ENCODE results near the gene HS2ST1.

Gene HS2ST1

DNA sequence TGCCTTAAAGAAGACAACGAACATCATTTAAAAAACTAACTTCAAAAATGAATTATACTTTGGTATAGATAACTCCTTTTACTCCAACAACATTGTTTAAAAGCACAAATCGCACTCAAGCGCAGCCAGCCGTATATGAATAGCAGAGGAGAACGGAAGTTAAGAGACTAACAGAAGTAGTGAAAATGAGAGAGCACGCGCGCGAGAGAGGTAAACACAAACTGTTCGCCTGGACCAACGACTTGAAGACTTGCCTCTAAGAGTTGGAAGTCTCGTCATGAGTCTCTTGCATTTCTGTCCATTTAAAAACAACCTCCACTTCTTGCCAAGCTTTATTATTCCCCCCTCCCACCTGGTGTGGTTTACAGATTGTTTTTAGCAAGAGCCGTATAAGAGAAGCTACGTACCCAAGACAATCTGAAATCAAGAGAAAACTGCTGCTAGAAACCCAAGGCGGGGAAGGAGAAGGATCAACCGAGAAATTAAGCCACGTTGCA is 988 bp upstream of the HS2ST1 start:
- WGBS (ENCODE audit: insufficient coverage): 0% methylated on average over 13 of the region's 17 CpGs
- peak in 2 of 3 donors; percentile 29 to 58 for DNase-seq
- Histone ChIP-seq H3K27ac (ENCODE audit: insufficient read depth in 1 of 2, low read depth in 1 of 2, low read length in 2 of 2, poor library complexity in 1 of 2, severe bottlenecking in 2 of 2) (peak overlapping the region; percentile 99), H3K4me3 (ENCODE audit: control insufficient read depth in 1 of 7, extremely low read depth in 1 of 7, insufficient read depth in 4 of 7, low read depth in 2 of 7, low read length in 6 of 7) (peak overlapping the region; percentile 94 to 100 (median 100)), H3K36me3 (ENCODE audit: control insufficient read depth in 4 of 4, insufficient read depth in 4 of 4, low read length in 3 of 4) (peaks cover 0 to 9% (median 2%) of the 10 kb centered on the region in 4 experiments), H3K27me3 (replicated peaks in 2 of 5; ENCODE audit: control insufficient read depth in 4 of 5, insufficient read depth in 5 of 5, low read length in 4 of 5) (no peaks in the 10 kb centered on the region), H3K4me1 (ENCODE audit: control extremely low read depth in 1 of 4, control insufficient read depth in 4 of 4, insufficient read depth in 4 of 4, low read length in 3 of 4) (peaks cover 11 to 35% (median 27%) of the 10 kb centered on the region in 4 experiments), H3K9me3 (ENCODE audit: control extremely low read depth in 1 of 5, control insufficient read depth in 4 of 5, insufficient read depth in 2 of 5, low read depth in 1 of 5, low read length in 4 of 5) (no peaks in the 10 kb centered on the region)
- POLR2A ChIA-PET: interaction anchor here (0.6 kb wide), 1 partner anchor 16 kb away, joined by 3 read pairs; no protein-coding TSS in a partner anchor
- CTCF ChIA-PET: interaction anchor here (1.1 to 1.2 kb wide), 2 partner anchors 10 to 16 kb away, joined by 4 to 6 read pairs; no protein-coding TSS in a partner anchor

DNA sequence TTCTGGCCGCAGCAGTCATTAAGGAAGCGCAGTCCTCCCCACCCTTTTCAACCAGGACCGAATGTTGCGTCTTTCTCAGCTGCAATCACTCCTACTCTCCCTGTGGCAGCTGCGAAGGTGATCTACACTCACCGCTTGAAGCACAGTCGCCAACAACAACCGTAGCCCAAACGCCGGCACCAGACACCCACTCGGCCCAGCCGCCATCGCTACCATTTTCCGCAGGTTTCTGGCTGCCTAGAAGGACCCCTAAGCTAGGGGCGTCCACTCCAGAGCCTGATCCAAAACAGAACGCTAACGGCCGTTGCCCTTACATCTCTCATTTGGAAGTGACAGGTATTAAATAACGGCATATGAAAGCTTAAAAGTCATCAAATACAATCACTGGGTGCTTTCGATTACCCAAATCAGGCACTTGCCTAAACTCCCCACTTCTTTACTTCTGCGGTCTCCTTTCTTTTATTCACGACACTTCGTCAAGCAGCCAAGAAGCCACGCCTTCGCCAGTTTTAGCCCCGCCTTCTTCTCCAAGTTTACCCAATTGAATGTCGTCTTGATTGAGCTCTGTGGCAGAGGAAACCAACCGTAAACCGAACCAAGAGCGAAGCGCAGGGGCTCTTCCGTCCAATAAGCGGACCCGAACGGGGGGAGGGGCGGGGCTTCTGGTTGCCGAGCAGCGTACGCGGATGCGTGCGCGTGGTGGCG is 387 bp upstream of the HS2ST1 start, which contains the start of gene SELENOF:
TSS of gene SELENOF (minus strand) at position 231 of the 705 bp plus-strand sequence. CDS start at position 216, 15 bp downstream.
- H3K27ac ChIP-seq (ENCODE audit: insufficient read depth in 1 of 2, low read depth in 1 of 2, low read length in 2 of 2, poor library complexity in 1 of 2, severe bottlenecking in 2 of 2): peak within 1 kb of the TSS; percentile 99
- H3K4me3 ChIP-seq (ENCODE audit: control insufficient read depth in 1 of 7, extremely low read depth in 1 of 7, insufficient read depth in 4 of 7, low read depth in 2 of 7, low read length in 6 of 7): peak within 1 kb of the TSS; percentile 94 to 100 (median 100)
- peak; percentile 100 for DNase-seq
- peaks cover 11 to 35% (median 27%) of the 10 kb centered on the region in 4 experiments for H3K4me1 ChIP-seq (ENCODE audit: control extremely low read depth in 1 of 4, control insufficient read depth in 4 of 4, insufficient read depth in 4 of 4, low read length in 3 of 4)
- H3K36me3 ChIP-seq (ENCODE audit: control insufficient read depth in 4 of 4, insufficient read depth in 4 of 4, low read length in 3 of 4): peaks cover 0 to 7% (median 2%) of the 10 kb centered on the region in 4 experiments
- WGBS (ENCODE audit: insufficient coverage): 0% methylated on average over 29 of the region's 44 CpGs
- ChIA-PET POLR2A (interaction anchor here (0.9 to 1.0 kb wide), 2 partner anchors 10 to 168 kb away, joined by 3 read pairs; no protein-coding TSS in a partner anchor), CTCF (interaction anchor here (1.1 to 1.2 kb wide), 2 partner anchors 10 to 17 kb away, joined by 4 to 6 read pairs; no protein-coding TSS in a partner anchor)
- H3K9me3 ChIP-seq (ENCODE audit: control extremely low read depth in 1 of 5, control insufficient read depth in 4 of 5, insufficient read depth in 2 of 5, low read depth in 1 of 5, low read length in 4 of 5): no peaks in the 10 kb centered on the region
- H3K27me3 ChIP-seq (replicated peaks in 2 of 5; ENCODE audit: control insufficient read depth in 4 of 5, insufficient read depth in 5 of 5, low read length in 4 of 5): no peaks in the 10 kb centered on the region

DNA sequence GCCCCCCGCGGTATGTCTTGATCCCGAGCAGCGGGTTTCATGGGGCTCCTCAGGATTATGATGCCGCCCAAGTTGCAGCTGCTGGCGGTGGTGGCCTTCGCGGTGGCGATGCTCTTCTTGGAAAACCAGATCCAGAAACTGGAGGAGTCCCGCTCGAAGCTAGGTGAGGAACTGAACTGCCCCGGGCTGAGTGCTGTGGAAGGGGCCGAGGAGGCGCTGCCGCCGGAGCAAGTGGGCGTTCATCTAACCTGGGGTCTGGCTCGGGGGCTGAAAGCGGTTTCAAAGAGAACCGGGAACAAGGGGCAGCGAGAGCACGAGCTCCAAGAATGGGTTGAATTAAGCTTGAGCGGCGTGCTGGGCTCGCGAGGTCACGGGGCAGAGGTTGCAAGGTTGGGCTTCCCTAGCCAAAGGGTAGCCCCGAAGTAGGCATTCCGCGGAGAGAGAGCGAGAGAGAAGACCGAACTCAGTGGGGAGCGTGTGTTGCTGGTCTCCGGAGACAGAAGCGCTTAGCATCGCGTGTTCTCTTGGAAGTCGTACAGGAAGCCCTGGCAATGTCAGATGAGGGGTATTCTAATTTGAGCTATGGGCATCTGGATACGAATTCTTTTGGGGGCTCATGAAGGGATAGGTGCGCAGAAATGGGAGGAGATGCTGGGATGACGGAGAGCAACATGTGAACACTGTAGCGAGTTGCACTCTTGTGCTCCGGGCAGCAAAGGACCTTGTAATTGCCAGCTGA is 732 bp downstream of the HS2ST1 start:
- Histone ChIP-seq H3K27me3 (replicated peaks in 2 of 5; ENCODE audit: control insufficient read depth in 4 of 5, insufficient read depth in 5 of 5, low read length in 4 of 5) (no peaks in the 10 kb centered on the region), H3K36me3 (ENCODE audit: control insufficient read depth in 4 of 4, insufficient read depth in 4 of 4, low read length in 3 of 4) (peaks cover 0 to 3% (median under 1%) of the 10 kb centered on the region in 4 experiments), H3K27ac (ENCODE audit: insufficient read depth in 1 of 2, low read depth in 1 of 2, low read length in 2 of 2, poor library complexity in 1 of 2, severe bottlenecking in 2 of 2) (peak overlapping the region; percentile 46 to 82), H3K4me1 (ENCODE audit: control extremely low read depth in 1 of 4, control insufficient read depth in 4 of 4, insufficient read depth in 4 of 4, low read length in 3 of 4) (peaks cover 11 to 35% (median 27%) of the 10 kb centered on the region in 4 experiments), H3K9me3 (ENCODE audit: control extremely low read depth in 1 of 5, control insufficient read depth in 4 of 5, insufficient read depth in 2 of 5, low read depth in 1 of 5, low read length in 4 of 5) (no peaks in the 10 kb centered on the region), H3K4me3 (ENCODE audit: control insufficient read depth in 1 of 7, extremely low read depth in 1 of 7, insufficient read depth in 4 of 7, low read depth in 2 of 7, low read length in 6 of 7) (peak overlapping the region; percentile 67 to 99 (median 97))
- ChIA-PET CTCF (interaction anchor here (0.8 to 2.0 kb wide), 7 partner anchors 14 to 168 kb away, joined by 3 to 7 read pairs (median 4); no protein-coding TSS in a partner anchor), POLR2A (interaction anchor here (1.0 kb wide), 2 partner anchors 12 to 49 kb away, joined by 3 read pairs; no protein-coding TSS in a partner anchor)
- peak; percentile 40 to 74 (median 64) for DNase-seq
- 0% methylated on average over 41 of the region's 43 CpGs for WGBS (ENCODE audit: insufficient coverage)

DNA sequence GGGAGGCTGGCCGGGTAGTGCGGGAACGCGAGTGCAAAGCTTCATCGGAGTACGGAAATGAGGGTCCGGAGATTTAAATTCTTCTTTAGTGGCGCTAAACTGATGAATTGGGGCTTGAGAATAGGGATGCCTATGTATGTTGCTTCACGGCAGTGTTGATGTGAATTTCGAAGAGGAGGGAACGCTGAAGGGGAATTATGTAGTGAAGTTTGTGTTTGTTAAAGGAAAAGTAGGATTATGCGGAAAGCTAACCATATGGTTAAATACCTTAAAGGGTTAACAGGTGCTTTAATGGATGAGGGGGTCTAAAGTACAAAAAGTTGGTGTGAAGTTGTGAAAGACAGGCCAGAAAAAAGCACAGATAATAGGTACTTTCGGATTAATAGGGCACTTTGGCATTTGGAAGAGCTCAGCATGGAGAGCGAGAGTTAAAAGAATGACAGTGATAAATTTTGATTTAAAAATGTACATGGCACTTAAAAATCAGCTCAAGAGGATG is 1.4 kb downstream of the HS2ST1 start:
- H3K27ac ChIP-seq (ENCODE audit: insufficient read depth in 1 of 2, low read depth in 1 of 2, low read length in 2 of 2, poor library complexity in 1 of 2, severe bottlenecking in 2 of 2): peak overlapping the region; percentile 46 to 82

DNA sequence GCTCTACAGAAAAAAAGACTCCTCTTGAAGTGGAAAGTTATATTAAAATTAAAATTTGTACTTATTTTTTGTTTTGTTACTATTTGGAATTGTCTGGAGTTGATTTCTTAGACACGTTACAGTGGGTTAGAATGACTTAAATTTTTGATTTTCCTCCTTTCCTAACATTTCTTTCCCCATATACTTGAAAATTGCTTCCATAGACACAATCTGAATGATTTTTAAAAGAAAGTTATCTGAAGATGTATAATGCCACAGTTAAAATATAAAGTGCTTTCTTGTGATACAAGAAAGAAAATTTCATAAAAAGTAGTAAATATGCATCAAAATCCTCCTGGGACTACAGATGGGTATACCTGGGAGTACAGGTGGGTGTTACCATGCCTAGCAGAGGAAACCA is 2.3 kb downstream of the HS2ST1 start:
- CTCF ChIA-PET: interaction anchor here (1.2 to 2.0 kb wide), 2 partner anchors 50 to 167 kb away, joined by 4 to 7 read pairs; no protein-coding TSS in a partner anchor
- Histone ChIP-seq H3K4me3 (ENCODE audit: control insufficient read depth in 1 of 7, extremely low read depth in 1 of 7, insufficient read depth in 4 of 7, low read depth in 2 of 7, low read length in 6 of 7) (peak overlapping the region in 1 of 7 experiments; percentile 99), H3K27me3 (replicated peaks in 2 of 5; ENCODE audit: control insufficient read depth in 4 of 5, insufficient read depth in 5 of 5, low read length in 4 of 5) (no peaks in the 10 kb centered on the region), H3K36me3 (ENCODE audit: control insufficient read depth in 4 of 4, insufficient read depth in 4 of 4, low read length in 3 of 4) (peaks cover 0 to 2% (median 0%) of the 10 kb centered on the region in 4 experiments), H3K27ac (ENCODE audit: insufficient read depth in 1 of 2, low read depth in 1 of 2, low read length in 2 of 2, poor library complexity in 1 of 2, severe bottlenecking in 2 of 2) (no peak overlapping the region), H3K9me3 (ENCODE audit: control extremely low read depth in 1 of 5, control insufficient read depth in 4 of 5, insufficient read depth in 2 of 5, low read depth in 1 of 5, low read length in 4 of 5) (peaks cover 0 to 10% (median 0%) of the 10 kb centered on the region in 5 experiments), H3K4me1 (ENCODE audit: control extremely low read depth in 1 of 4, control insufficient read depth in 4 of 4, insufficient read depth in 4 of 4, low read length in 3 of 4) (peaks cover 11 to 30% (median 25%) of the 10 kb centered on the region in 4 experiments)
- no CpG with 5 or more reads among the region's 1 CpG for WGBS (ENCODE audit: insufficient coverage)
- POLR2A ChIA-PET: no interaction called here
- DNase-seq: no peak

More for the DNA sequence above, 1.4 kb downstream of the HS2ST1 start:
- peaks cover 0 to under 1% (median 0%) of the 10 kb centered on the region in 5 experiments for H3K9me3 ChIP-seq (ENCODE audit: control extremely low read depth in 1 of 5, control insufficient read depth in 4 of 5, insufficient read depth in 2 of 5, low read depth in 1 of 5, low read length in 4 of 5)
- H3K4me3 ChIP-seq (ENCODE audit: control insufficient read depth in 1 of 7, extremely low read depth in 1 of 7, insufficient read depth in 4 of 7, low read depth in 2 of 7, low read length in 6 of 7): peak overlapping the region; percentile 67 to 99 (median 97)
- peaks cover 11 to 35% (median 27%) of the 10 kb centered on the region in 4 experiments for H3K4me1 ChIP-seq (ENCODE audit: control extremely low read depth in 1 of 4, control insufficient read depth in 4 of 4, insufficient read depth in 4 of 4, low read length in 3 of 4)
- 2% methylated on average over 13 of the region's 14 CpGs for WGBS (ENCODE audit: insufficient coverage)
- ChIA-PET POLR2A (interaction anchor here (0.5 to 1.0 kb wide), 2 partner anchors 49 to 186 kb away, joined by 3 to 5 read pairs; no protein-coding TSS in a partner anchor), CTCF (interaction anchor here (0.8 to 2.0 kb wide), 7 partner anchors 15 to 168 kb away, joined by 3 to 7 read pairs (median 4); no protein-coding TSS in a partner anchor)
- H3K36me3 ChIP-seq (ENCODE audit: control insufficient read depth in 4 of 4, insufficient read depth in 4 of 4, low read length in 3 of 4): peaks cover 0 to 2% (median 0%) of the 10 kb centered on the region in 4 experiments
- DNase-seq: no peak
- no peaks in the 10 kb centered on the region for H3K27me3 ChIP-seq (replicated peaks in 2 of 5; ENCODE audit: control insufficient read depth in 4 of 5, insufficient read depth in 5 of 5, low read length in 4 of 5)

DNA sequence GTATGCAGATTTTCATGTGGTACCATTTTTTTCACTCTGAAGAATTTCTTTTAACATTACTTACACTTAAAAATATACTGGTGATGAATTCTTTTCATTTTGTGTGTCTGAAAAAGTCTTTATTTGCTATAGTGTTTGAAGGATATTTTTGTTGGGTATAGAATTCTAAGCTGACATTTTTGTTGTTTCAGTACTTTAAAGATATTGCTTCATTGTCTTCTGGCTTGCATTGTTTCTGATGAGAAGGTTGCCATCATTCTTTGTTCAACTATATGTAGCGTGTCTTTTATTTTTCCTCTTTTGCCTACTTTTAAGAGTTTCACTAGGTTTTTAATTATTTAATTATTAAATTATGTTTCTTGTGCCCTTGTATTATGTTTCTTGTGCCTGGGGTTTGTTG is 8.0 kb downstream of the HS2ST1 start:
- CTCF ChIA-PET: no interaction called here

More for the DNA sequence above, 8.0 kb downstream of the HS2ST1 start:
- Histone ChIP-seq H3K36me3 (ENCODE audit: control insufficient read depth in 4 of 4, insufficient read depth in 4 of 4, low read length in 3 of 4) (no peaks in the 10 kb centered on the region), H3K4me1 (ENCODE audit: control extremely low read depth in 1 of 4, control insufficient read depth in 4 of 4, insufficient read depth in 4 of 4, low read length in 3 of 4) (peaks cover 0 to 4% (median 0%) of the 10 kb centered on the region in 4 experiments), H3K27ac (ENCODE audit: insufficient read depth in 1 of 2, low read depth in 1 of 2, low read length in 2 of 2, poor library complexity in 1 of 2, severe bottlenecking in 2 of 2) (no peak overlapping the region), H3K4me3 (ENCODE audit: control insufficient read depth in 1 of 7, extremely low read depth in 1 of 7, insufficient read depth in 4 of 7, low read depth in 2 of 7, low read length in 6 of 7) (no peak overlapping the region), H3K27me3 (replicated peaks in 2 of 5; ENCODE audit: control insufficient read depth in 4 of 5, insufficient read depth in 5 of 5, low read length in 4 of 5) (no peaks in the 10 kb centered on the region), H3K9me3 (ENCODE audit: control extremely low read depth in 1 of 5, control insufficient read depth in 4 of 5, insufficient read depth in 2 of 5, low read depth in 1 of 5, low read length in 4 of 5) (peaks cover 5 to 44% (median 10%) of the 10 kb centered on the region in 5 experiments)
- POLR2A ChIA-PET: no interaction called here
- DNase-seq: peak in 1 of 3 donors; percentile 21
- no CpG with 5 or more reads among the region's 1 CpG for WGBS (ENCODE audit: insufficient coverage)
